ENCODE data around the gene PIGN.
"Not testable (repeated sequence)": the region's sequence is repeated elsewhere in the genome, so short reads cannot be mapped to it uniquely, and the experiment has no call there.

PIGN gene

DNA sequence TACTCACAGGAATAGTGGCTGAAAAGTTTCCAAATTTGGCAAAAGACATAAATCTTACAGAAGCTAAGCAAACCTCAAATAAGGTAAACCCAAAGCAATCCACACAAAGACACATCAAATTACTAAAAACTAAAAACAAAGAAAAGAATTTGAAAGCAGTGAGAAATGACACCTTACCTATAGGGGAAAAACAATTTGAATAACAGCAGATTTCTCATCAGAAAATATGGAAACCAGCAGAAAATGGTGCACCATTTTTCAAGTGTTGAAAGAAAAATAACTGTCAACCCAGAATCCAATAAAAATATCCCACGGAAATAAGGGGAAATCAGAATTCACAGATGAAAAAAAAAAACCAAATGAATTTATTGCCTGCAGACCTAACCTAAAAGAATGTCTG, 138.6 kb downstream of the PIGN start:
- no peak for DNase-seq

GRCh38 chr18:62045316-62045715, 141.5 kb downstream of the PIGN start:
- no peak for DNase-seq

DNA sequence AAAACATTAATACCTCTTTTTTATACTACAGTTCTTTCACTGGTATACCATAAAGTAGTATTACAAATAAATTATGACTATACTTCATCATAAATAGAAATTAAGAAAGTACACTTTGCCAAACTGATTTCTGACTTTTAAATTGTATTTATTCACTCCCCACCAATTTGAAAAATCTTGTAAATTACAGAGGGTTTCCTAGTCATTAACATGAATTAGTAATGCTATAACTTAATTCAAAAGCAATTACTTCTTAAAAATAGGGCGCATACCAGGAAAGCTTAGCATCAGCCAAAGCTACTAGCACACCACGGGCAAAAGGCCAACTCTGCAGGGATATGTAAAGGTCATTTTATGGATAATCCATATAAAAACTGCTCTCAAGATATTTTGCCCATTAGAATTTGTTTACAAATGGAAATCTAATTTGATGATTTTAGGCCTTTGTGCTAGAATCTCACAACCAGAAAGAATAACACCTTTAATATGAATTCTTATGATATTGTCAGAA, 142.3 kb downstream of the PIGN start:
- DNase-seq: no peak

- DNase-seq: no peak
Measured at GRCh38 chr18:62037989-62038778, 148.7 kb downstream of the PIGN start.

- no peak for DNase-seq
Measured at GRCh38 chr18:62037012-62037742, 149.7 kb downstream of the PIGN start.

GRCh38 chr18:62034286-62034685, 152.6 kb downstream of the PIGN start:
- DNase-seq: not testable (repeated sequence)

DNA sequence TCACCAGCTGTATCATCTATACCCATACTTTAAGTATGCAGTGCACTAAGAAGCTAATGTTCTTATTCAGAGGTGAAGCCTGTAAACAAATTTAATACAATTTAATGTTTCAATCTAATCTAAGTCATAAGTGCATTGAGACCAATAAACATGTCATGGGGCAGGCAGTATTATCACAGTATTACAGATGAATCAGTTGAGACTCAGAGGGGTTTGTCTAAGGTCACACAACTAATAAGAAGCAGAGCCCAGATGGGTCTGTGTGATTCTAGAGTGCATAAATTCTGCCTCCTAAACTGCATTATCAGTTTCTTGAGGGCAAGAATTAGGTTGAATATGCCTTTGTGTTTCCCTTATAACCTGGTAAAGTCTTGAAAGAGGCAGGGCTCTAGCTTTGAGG, 153.1 kb downstream of the PIGN start:
- no peak for DNase-seq

GRCh38 chr18:62033207-62033606, 153.6 kb downstream of the PIGN start:
- no peak for DNase-seq

- DNase-seq: no peak
Measured at GRCh38 chr18:62030091-62030985, 156.5 kb downstream of the PIGN start.

- DNase-seq: no peak
Measured at GRCh38 chr18:62028715-62029114, 158.1 kb downstream of the PIGN start.

- no peak for DNase-seq
Measured at GRCh38 chr18:62027914-62028520, 158.8 kb downstream of the PIGN start.

GRCh38 chr18:62026586-62026985, 160.3 kb downstream of the PIGN start:
- no peak for DNase-seq

- DNase-seq: no peak
Measured at GRCh38 chr18:62024983-62025382, 161.9 kb downstream of the PIGN start.

- DNase-seq: no peak
Measured at GRCh38 chr18:62023536-62023935, 163.3 kb downstream of the PIGN start.

- no peak for DNase-seq
Measured at GRCh38 chr18:62018759-62019041, 168.2 kb downstream of the PIGN start.

DNA sequence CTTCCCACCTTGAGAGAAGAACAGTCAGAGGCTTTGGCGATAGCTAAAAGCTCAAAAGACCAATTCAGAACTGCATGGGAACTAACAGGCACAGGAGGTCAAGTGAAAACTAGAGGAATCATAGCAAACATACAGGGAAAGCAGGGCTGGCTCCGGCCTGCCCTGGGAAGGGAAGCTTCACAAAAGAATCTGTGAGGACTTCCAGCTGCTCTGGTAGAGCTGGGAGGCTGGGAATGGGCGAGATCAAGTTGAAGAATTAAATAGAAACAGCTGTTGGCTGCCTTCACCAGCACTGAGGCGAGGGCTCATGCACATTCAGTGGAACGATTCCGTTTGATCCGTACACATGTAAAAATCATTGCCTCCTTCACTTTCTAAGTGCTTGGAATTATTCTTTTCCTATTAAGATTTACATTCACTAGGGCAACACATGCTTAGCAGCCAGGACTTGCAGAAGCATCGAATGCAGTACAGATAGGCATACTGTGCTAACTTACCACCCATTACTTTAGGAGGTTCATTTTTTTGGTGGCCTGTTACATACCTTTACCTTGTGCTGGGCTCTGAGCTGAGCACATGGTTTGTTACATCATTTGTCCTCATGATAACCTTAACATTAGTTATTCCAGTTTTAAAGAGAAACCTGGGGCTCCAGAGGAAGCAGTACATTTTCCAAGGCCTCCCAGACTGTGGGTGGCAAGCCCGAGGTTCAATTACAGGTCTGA, 168.7 kb downstream of the PIGN start:
- DNase-seq: no peak

DNA sequence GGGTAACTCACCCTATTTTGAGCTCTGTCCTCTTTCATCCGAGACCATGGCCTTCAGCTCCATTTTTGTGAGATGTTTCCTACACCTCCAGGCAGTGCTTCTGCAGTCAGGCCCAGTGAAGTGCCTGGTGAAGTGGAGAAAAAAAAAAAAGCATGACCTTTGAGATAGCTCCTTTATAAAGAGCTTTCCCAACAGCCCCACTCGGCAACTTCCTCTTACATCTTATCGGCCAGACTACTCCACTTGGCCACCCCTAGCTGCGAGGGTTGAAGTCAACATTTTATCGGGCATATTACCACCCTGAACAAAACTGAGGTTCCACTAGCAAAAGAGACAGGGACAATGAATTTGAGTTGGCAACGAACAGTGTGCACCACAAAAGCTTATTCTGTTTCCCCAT, 169.2 kb downstream of the PIGN start:
- no peak for DNase-seq

DNA sequence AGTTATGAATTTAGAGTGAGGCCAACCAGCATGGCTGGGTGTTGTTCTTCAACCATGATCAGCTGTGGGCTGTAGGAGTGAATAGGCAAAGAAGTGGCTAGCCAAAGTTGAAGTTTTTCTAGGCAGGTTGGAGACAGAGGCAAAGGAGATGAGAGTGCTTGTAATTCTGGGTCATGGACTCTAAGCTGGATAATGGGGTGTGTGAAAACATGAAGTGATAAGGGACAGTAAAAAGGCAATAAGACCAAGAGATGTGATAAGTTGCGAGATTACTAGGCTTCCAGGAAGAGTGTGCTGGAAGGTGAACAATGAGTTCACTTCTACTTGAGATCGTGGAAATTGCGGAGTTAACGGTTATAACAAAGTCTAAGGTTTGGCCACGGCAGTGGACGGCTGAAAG, 175.4 kb downstream of the PIGN start:
- no peak for DNase-seq

- no peak for DNase-seq
Measured at GRCh38 chr18:62009521-62009920, 177.3 kb downstream of the PIGN start.

DNA sequence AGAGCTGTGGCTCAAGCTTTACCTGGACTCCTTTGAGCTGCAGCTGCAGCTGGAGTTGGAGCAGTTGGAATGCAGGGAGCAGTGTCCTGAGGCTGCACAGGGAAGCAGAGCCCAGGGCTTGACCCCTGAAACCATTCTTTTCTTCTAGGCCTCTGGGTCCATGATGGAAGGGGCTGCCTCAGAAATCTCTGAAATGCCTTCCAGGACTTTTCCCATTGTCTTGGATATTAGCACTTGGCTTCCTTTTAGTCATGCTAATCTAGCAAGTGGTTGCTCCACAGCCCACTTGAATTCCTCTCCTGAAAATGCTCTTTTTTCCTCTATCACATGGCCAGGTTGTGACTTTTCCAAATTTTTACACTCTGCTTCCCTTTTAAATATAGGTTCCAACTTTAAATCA, 185.5 kb downstream of the PIGN start:
- DNase-seq: no peak

GRCh38 chr18:61998957-61999356, 187.9 kb downstream of the PIGN start:
- DNase-seq: no peak

- no peak for DNase-seq
Measured at GRCh38 chr18:61998335-61998734, 188.5 kb downstream of the PIGN start.

All from stimulated activated CD4-positive, alpha-beta T cell treated with anti-CD3 and anti-CD28 coated beads, Interleukin-4, amount 100 ng/mL, for 1 hour (primary cell).